GM12865 (cell line): Measurements from ENCODE around the gene USP36.

Experiments
- DNase-seq: peaks from one replicate; pipeline ENCODE4 v3.0.0; 2010; ENCODE audit warnings: low read depth
- H3K4me3 ChIP-seq: 2 replicates; pipeline ENCODE4 v1.5.1; 2011; ENCODE audit warnings: mild to moderate bottlenecking, low read depth, low read length, control low read depth
- CTCF ChIP-seq: IDR thresholded peaks from 2 replicates; pipeline ENCODE4 v1.5.1; 2011; ENCODE audit warnings: low read length, control low read depth, low read depth, inconsistent platforms; ENCODE audit not compliant: insufficient read depth; ENCODE audit errors: missing control alignments

USP36 gene

GRCh38 chr17:78771758-78772382 lies 68.7 kb downstream of the USP36 start:
- DNase-seq, result peak; percentile 79
- no peak for TF ChIP-seq CTCF
- peak overlapping the region; percentile 50 for H3K4me3 ChIP-seq

- TF ChIP-seq CTCF, result peak; percentile 19
- H3K4me3 ChIP-seq, result no peak overlapping the region
- peak; percentile 41 for DNase-seq
These were observed 71.3 kb downstream of the USP36 start for GRCh38 chr17:78769196-78769773.

- DNase-seq, result no peak
- TF ChIP-seq CTCF, result no peak
- no peak overlapping the region for H3K4me3 ChIP-seq
These were observed 72.8 kb downstream of the USP36 start for GRCh38 chr17:78767806-78768205.

- peak; percentile 29 for DNase-seq
- H3K4me3 ChIP-seq, result no peak overlapping the region
- TF ChIP-seq CTCF, result no peak
These were observed 73.8 kb downstream of the USP36 start for GRCh38 chr17:78766743-78767294.

GRCh38 chr17:78766225-78766624 lies 74.4 kb downstream of the USP36 start:
- no peak for DNase-seq
- no peak for TF ChIP-seq CTCF
- H3K4me3 ChIP-seq, result no peak overlapping the region

- DNase-seq, result no peak
- no peak overlapping the region for H3K4me3 ChIP-seq
- no peak for TF ChIP-seq CTCF
These were observed 74.8 kb downstream of the USP36 start for GRCh38 chr17:78765821-78766220.
